ENCODE results near the gene ARAP1. TPM values are rescaled to one million over a fixed set of nuclear protein-coding genes. Genes with fewer than 3 reads are reported as not detected.

Gene ARAP1
- 50.0 TPM for polyA plus RNA-seq (2013)

GRCh38 chr11:72752088-72752914 lies at the start of gene ARAP1:
ARAP1 (minus strand) TSS chr11:72752408; CDS start chr11:72727128, 25,280 bp downstream.
- Histone ChIP-seq H3K27me3 (replicated peaks in 2 of 5; ENCODE audit: control insufficient read depth in 4 of 5, insufficient read depth in 5 of 5, low read length in 4 of 5) (no peaks in the 10 kb centered on the region), H3K36me3 (ENCODE audit: control insufficient read depth in 4 of 4, insufficient read depth in 4 of 4, low read length in 3 of 4) (peaks cover 0 to 2% (median 0%) of the 10 kb centered on the region in 4 experiments), H3K27ac (ENCODE audit: insufficient read depth in 1 of 2, low read depth in 1 of 2, low read length in 2 of 2, poor library complexity in 1 of 2, severe bottlenecking in 2 of 2) (peak within 1 kb of the TSS in 1 of 2 experiments; percentile 70), H3K4me1 (ENCODE audit: control extremely low read depth in 1 of 4, control insufficient read depth in 4 of 4, insufficient read depth in 4 of 4, low read length in 3 of 4) (peaks cover 1 to 38% (median 28%) of the 10 kb centered on the region in 4 experiments), H3K9me3 (ENCODE audit: control extremely low read depth in 1 of 5, control insufficient read depth in 4 of 5, insufficient read depth in 2 of 5, low read depth in 1 of 5, low read length in 4 of 5) (no peaks in the 10 kb centered on the region), H3K4me3 (ENCODE audit: control insufficient read depth in 1 of 7, extremely low read depth in 1 of 7, insufficient read depth in 4 of 7, low read depth in 2 of 7, low read length in 6 of 7) (peak within 1 kb of the TSS; percentile 48 to 89 (median 78))
- ChIA-PET CTCF (interaction anchor here (1.0 to 1.9 kb wide), 7 partner anchors 13 to 41 kb away, joined by 3 to 8 read pairs (median 4); no protein-coding TSS in a partner anchor), POLR2A (no interaction called here)
- WGBS (ENCODE audit: insufficient coverage): 0% methylated on average over 46 of the region's 51 CpGs
- DNase-seq: peak; percentile 77 to 90 (median 86)

- Histone ChIP-seq H3K36me3 (ENCODE audit: control insufficient read depth in 4 of 4, insufficient read depth in 4 of 4, low read length in 3 of 4) (no peaks in the 10 kb centered on the region), H3K9me3 (ENCODE audit: control extremely low read depth in 1 of 5, control insufficient read depth in 4 of 5, insufficient read depth in 2 of 5, low read depth in 1 of 5, low read length in 4 of 5) (no peaks in the 10 kb centered on the region), H3K27me3 (replicated peaks in 2 of 5; ENCODE audit: control insufficient read depth in 4 of 5, insufficient read depth in 5 of 5, low read length in 4 of 5) (no peaks in the 10 kb centered on the region), H3K27ac (ENCODE audit: insufficient read depth in 1 of 2, low read depth in 1 of 2, low read length in 2 of 2, poor library complexity in 1 of 2, severe bottlenecking in 2 of 2) (no peak overlapping the region), H3K4me3 (ENCODE audit: control insufficient read depth in 1 of 7, extremely low read depth in 1 of 7, insufficient read depth in 4 of 7, low read depth in 2 of 7, low read length in 6 of 7) (no peak overlapping the region), H3K4me1 (ENCODE audit: control extremely low read depth in 1 of 4, control insufficient read depth in 4 of 4, insufficient read depth in 4 of 4, low read length in 3 of 4) (peaks cover 4 to 20% (median 17%) of the 10 kb centered on the region in 4 experiments)
- peak in 2 of 3 donors; percentile 59 to 69 for DNase-seq
- POLR2A ChIA-PET: no interaction called here
- 100% methylated on average over 3 of the region's 4 CpGs for WGBS (ENCODE audit: insufficient coverage)
- CTCF ChIA-PET: no interaction called here
Measured at GRCh38 chr11:72799441-72799840, 47.2 kb upstream of the ARAP1 start.

- no peak for DNase-seq
- no peak overlapping the region for H3K4me3 ChIP-seq (ENCODE audit: control insufficient read depth in 1 of 7, extremely low read depth in 1 of 7, insufficient read depth in 4 of 7, low read depth in 2 of 7, low read length in 6 of 7)
- POLR2A ChIA-PET: interaction anchor here (0.7 kb wide), 1 partner anchor 15 kb away, joined by 3 read pairs; no protein-coding TSS in a partner anchor
- peaks cover 9 to 28% (median 23%) of the 10 kb centered on the region in 4 experiments for H3K4me1 ChIP-seq (ENCODE audit: control extremely low read depth in 1 of 4, control insufficient read depth in 4 of 4, insufficient read depth in 4 of 4, low read length in 3 of 4)
- 100% methylated on average over 3 of the region's 4 CpGs for WGBS (ENCODE audit: insufficient coverage)
- CTCF ChIA-PET: interaction anchor here (1.1 to 1.9 kb wide), 7 partner anchors 9 to 76 kb away, joined by 3 to 8 read pairs (median 4); partner anchors contain the start of gene ATG16L2
- H3K27me3 ChIP-seq (replicated peaks in 2 of 5; ENCODE audit: control insufficient read depth in 4 of 5, insufficient read depth in 5 of 5, low read length in 4 of 5): no peaks in the 10 kb centered on the region
- H3K27ac ChIP-seq (ENCODE audit: insufficient read depth in 1 of 2, low read depth in 1 of 2, low read length in 2 of 2, poor library complexity in 1 of 2, severe bottlenecking in 2 of 2): no peak overlapping the region
- H3K36me3 ChIP-seq (ENCODE audit: control insufficient read depth in 4 of 4, insufficient read depth in 4 of 4, low read length in 3 of 4): no peaks in the 10 kb centered on the region
- no peaks in the 10 kb centered on the region for H3K9me3 ChIP-seq (ENCODE audit: control extremely low read depth in 1 of 5, control insufficient read depth in 4 of 5, insufficient read depth in 2 of 5, low read depth in 1 of 5, low read length in 4 of 5)
Measured at GRCh38 chr11:72798361-72798760, 46.2 kb upstream of the ARAP1 start.

- no peaks in the 10 kb centered on the region for H3K27me3 ChIP-seq (replicated peaks in 2 of 5; ENCODE audit: control insufficient read depth in 4 of 5, insufficient read depth in 5 of 5, low read length in 4 of 5)
- DNase-seq: peak; percentile 93 to 96 (median 95)
- H3K36me3 ChIP-seq (ENCODE audit: control insufficient read depth in 4 of 4, insufficient read depth in 4 of 4, low read length in 3 of 4): no peaks in the 10 kb centered on the region
- WGBS (ENCODE audit: insufficient coverage): 0% methylated on average over 39 of the region's 55 CpGs
- no peaks in the 10 kb centered on the region for H3K9me3 ChIP-seq (ENCODE audit: control extremely low read depth in 1 of 5, control insufficient read depth in 4 of 5, insufficient read depth in 2 of 5, low read depth in 1 of 5, low read length in 4 of 5)
- peaks cover 16 to 46% (median 40%) of the 10 kb centered on the region in 4 experiments for H3K4me1 ChIP-seq (ENCODE audit: control extremely low read depth in 1 of 4, control insufficient read depth in 4 of 4, insufficient read depth in 4 of 4, low read length in 3 of 4)
- CTCF ChIA-PET: interaction anchor here (0.7 to 10.1 kb wide), 24 partner anchors 9 to 385 kb away, joined by 3 to 118 read pairs (median 6); partner anchors contain the start of genes ARAP1 and ATG16L2
- H3K4me3 ChIP-seq (ENCODE audit: control insufficient read depth in 1 of 7, extremely low read depth in 1 of 7, insufficient read depth in 4 of 7, low read depth in 2 of 7, low read length in 6 of 7): peak within 1 kb of the TSS; percentile 72 to 96 (median 87)
- POLR2A ChIA-PET: interaction anchor here (0.7 to 5.0 kb wide), 7 partner anchors 9 to 72 kb away, joined by 3 to 36 read pairs (median 3); partner anchors contain the start of gene ATG16L2
- H3K27ac ChIP-seq (ENCODE audit: insufficient read depth in 1 of 2, low read depth in 1 of 2, low read length in 2 of 2, poor library complexity in 1 of 2, severe bottlenecking in 2 of 2): peak within 1 kb of the TSS; percentile 87 to 92
Measured at GRCh38 chr11:72793425-72794367, 41.5 kb upstream of the ARAP1 start, which contains the start of gene STARD10. STARD10 (minus strand) TSS chr11:72794047; CDS start chr11:72781181, 12,866 bp downstream.

- H3K4me3 ChIP-seq (ENCODE audit: control insufficient read depth in 1 of 7, extremely low read depth in 1 of 7, insufficient read depth in 4 of 7, low read depth in 2 of 7, low read length in 6 of 7): peak overlapping the region in 5 of 7 experiments; percentile 54 to 96 (median 89)
- WGBS (ENCODE audit: insufficient coverage): 20% methylated on average over 2 of the region's 2 CpGs
- ChIA-PET CTCF (interaction anchor here (0.8 to 10.1 kb wide), 18 partner anchors 9 to 386 kb away, joined by 3 to 118 read pairs (median 8); partner anchors contain the start of genes ARAP1 and ATG16L2), POLR2A (interaction anchor here (0.7 to 5.0 kb wide), 5 partner anchors 10 to 71 kb away, joined by 3 to 36 read pairs (median 3); partner anchors contain the start of gene ATG16L2)
- peaks cover 16 to 42% (median 37%) of the 10 kb centered on the region in 4 experiments for H3K4me1 ChIP-seq (ENCODE audit: control extremely low read depth in 1 of 4, control insufficient read depth in 4 of 4, insufficient read depth in 4 of 4, low read length in 3 of 4)
- H3K27me3 ChIP-seq (replicated peaks in 2 of 5; ENCODE audit: control insufficient read depth in 4 of 5, insufficient read depth in 5 of 5, low read length in 4 of 5): no peaks in the 10 kb centered on the region
- no peaks in the 10 kb centered on the region for H3K9me3 ChIP-seq (ENCODE audit: control extremely low read depth in 1 of 5, control insufficient read depth in 4 of 5, insufficient read depth in 2 of 5, low read depth in 1 of 5, low read length in 4 of 5)
- peak overlapping the region in 1 of 2 experiments; percentile 92 for H3K27ac ChIP-seq (ENCODE audit: insufficient read depth in 1 of 2, low read depth in 1 of 2, low read length in 2 of 2, poor library complexity in 1 of 2, severe bottlenecking in 2 of 2)
- H3K36me3 ChIP-seq (ENCODE audit: control insufficient read depth in 4 of 4, insufficient read depth in 4 of 4, low read length in 3 of 4): peaks cover 0 to 3% (median 0%) of the 10 kb centered on the region in 4 experiments
- peak in 2 of 3 donors; percentile 61 to 69 for DNase-seq
Measured at GRCh38 chr11:72793076-72793424, 40.8 kb upstream of the ARAP1 start.

GRCh38 chr11:72792437-72793021 lies 40.3 kb upstream of the ARAP1 start:
- H3K27me3 ChIP-seq (replicated peaks in 2 of 5; ENCODE audit: control insufficient read depth in 4 of 5, insufficient read depth in 5 of 5, low read length in 4 of 5): no peaks in the 10 kb centered on the region
- no peak for DNase-seq
- H3K4me3 ChIP-seq (ENCODE audit: control insufficient read depth in 1 of 7, extremely low read depth in 1 of 7, insufficient read depth in 4 of 7, low read depth in 2 of 7, low read length in 6 of 7): peak overlapping the region in 4 of 7 experiments; percentile 4 to 96 (median 50)
- H3K27ac ChIP-seq (ENCODE audit: insufficient read depth in 1 of 2, low read depth in 1 of 2, low read length in 2 of 2, poor library complexity in 1 of 2, severe bottlenecking in 2 of 2): peak overlapping the region in 1 of 2 experiments; percentile 92
- POLR2A ChIA-PET: interaction anchor here (0.7 to 5.0 kb wide), 5 partner anchors 10 to 70 kb away, joined by 3 to 36 read pairs (median 3); partner anchors contain the start of gene ATG16L2
- WGBS (ENCODE audit: insufficient coverage): 93% methylated on average over 3 of the region's 3 CpGs
- CTCF ChIA-PET: interaction anchor here (0.8 to 10.1 kb wide), 18 partner anchors 9 to 386 kb away, joined by 3 to 118 read pairs (median 8); partner anchors contain the start of genes ARAP1 and ATG16L2
- H3K4me1 ChIP-seq (ENCODE audit: control extremely low read depth in 1 of 4, control insufficient read depth in 4 of 4, insufficient read depth in 4 of 4, low read length in 3 of 4): peaks cover 18 to 44% (median 39%) of the 10 kb centered on the region in 4 experiments
- peaks cover 0 to 3% (median 0%) of the 10 kb centered on the region in 4 experiments for H3K36me3 ChIP-seq (ENCODE audit: control insufficient read depth in 4 of 4, insufficient read depth in 4 of 4, low read length in 3 of 4)
- no peaks in the 10 kb centered on the region for H3K9me3 ChIP-seq (ENCODE audit: control extremely low read depth in 1 of 5, control insufficient read depth in 4 of 5, insufficient read depth in 2 of 5, low read depth in 1 of 5, low read length in 4 of 5)

Measured in common myeloid progenitor, CD34-positive (primary cell).